CD4-positive, CD25-positive, alpha-beta regulatory T cell (primary cell): ENCODE results near the gene TLR3. TPM values are rescaled to one million over a fixed set of nuclear protein-coding genes. Genes with fewer than 3 reads are reported as not detected.

ENCODE experiments used
- ATAC-seq, 2 donors: fragments of 150-1000 bp; cut with Tn5 transposase; one replicate each; pipeline ENCODE4 v1.10.0; 2021; ENCODE audit warnings: low read depth in 2 of 2, moderate number of reproducible peaks in 2 of 2, moderate library complexity in 1 of 2
- DNase-seq, 3 donors: peaks; one replicate each; pipeline versions ENCODE4 v3.0.0 to v3.0.0-alpha.2; 2012 to 2022; ENCODE audit warnings: mixed read lengths in 1 of 3
- H3K27ac ChIP-seq: one replicate; pipeline ENCODE4 v1.7.0; 2013; ENCODE audit warnings: mild to moderate bottlenecking, low read length; ENCODE audit not compliant: insufficient read depth, poor library complexity, severe bottlenecking
- H3K27me3 ChIP-seq: one replicate; pipeline ENCODE4 v1.7.0; 2013; ENCODE audit warnings: low read length; ENCODE audit not compliant: control insufficient read depth, insufficient read depth
- H3K36me3 ChIP-seq: one replicate; pipeline ENCODE4 v1.7.0; 2013; ENCODE audit warnings: mild to moderate bottlenecking, low read length, moderate library complexity; ENCODE audit not compliant: control insufficient read depth, insufficient read depth
- H3K4me1 ChIP-seq: 2 replicates; pipeline ENCODE4 v1.7.0; 2013; ENCODE audit warnings: mild to moderate bottlenecking, low read length; ENCODE audit not compliant: insufficient read depth, control insufficient read depth, poor library complexity, severe bottlenecking
- H3K4me3 ChIP-seq: one replicate; pipeline ENCODE4 v1.7.0; 2013; ENCODE audit warnings: low read depth, mild to moderate bottlenecking, low read length, moderate library complexity
- H3K9me3 ChIP-seq, 2 experiments: 1 replicate in 1 of 2; 2 replicates in 1 of 2; pipeline ENCODE4 v1.7.0; 2013; ENCODE audit warnings: low read length in 2 of 2, mild to moderate bottlenecking in 1 of 2, moderate library complexity in 1 of 2; ENCODE audit not compliant: control insufficient read depth in 2 of 2
- H3K27ac Mint-ChIP-seq, 3 donors: one replicate each; pipeline ENCODE4 v1.8.0; 2020 to 2022; ENCODE audit warnings: mild to moderate bottlenecking in 3 of 3, mixed read lengths in 3 of 3, moderate library complexity in 2 of 3
- H3K27me3 Mint-ChIP-seq: one replicate; pipeline ENCODE4 v1.8.0; 2022; ENCODE audit warnings: mild to moderate bottlenecking, mixed read lengths
- H3K36me3 Mint-ChIP-seq: one replicate; pipeline ENCODE4 v1.8.0; 2020; ENCODE audit warnings: mixed read lengths
- H3K4me1 Mint-ChIP-seq, 4 donors: one replicate each; pipeline ENCODE4 v1.8.0; 2020 to 2022; ENCODE audit warnings: mixed read lengths in 4 of 4, mild to moderate bottlenecking in 1 of 4
- H3K4me3 Mint-ChIP-seq, 4 donors: one replicate each; pipeline ENCODE4 v1.8.0; 2020 to 2022; ENCODE audit warnings: mild to moderate bottlenecking in 4 of 4, mixed read lengths in 4 of 4, moderate library complexity in 3 of 4
- H3K9me3 Mint-ChIP-seq, 7 donors: one replicate each; pipeline ENCODE4 v1.8.0; 2020 to 2022; ENCODE audit warnings: mixed read lengths in 7 of 7, mild to moderate bottlenecking in 3 of 7, moderate library complexity in 2 of 7
- polyA plus RNA-seq, 4 donors: library from polyadenylated mRNA; unstranded; fragments of 300-500 nt; fragmentation: Illumina TruSeq; gene quantifications; one replicate each; pipeline ENCODE4 v1.2.3, GENCODE V29; 2021
- total RNA-seq: library from RNA; stranded (reverse); gene quantifications from one replicate; pipeline ENCODE4 v1.2.3, GENCODE V29; 2022

TLR3 gene
- total RNA-seq: 0.47 TPM
- 1 to 10 TPM in 2 of 4 donors, under 1 TPM in 2; 0.20 to 2.5 (median 0.82) TPM for polyA plus RNA-seq

DNA sequence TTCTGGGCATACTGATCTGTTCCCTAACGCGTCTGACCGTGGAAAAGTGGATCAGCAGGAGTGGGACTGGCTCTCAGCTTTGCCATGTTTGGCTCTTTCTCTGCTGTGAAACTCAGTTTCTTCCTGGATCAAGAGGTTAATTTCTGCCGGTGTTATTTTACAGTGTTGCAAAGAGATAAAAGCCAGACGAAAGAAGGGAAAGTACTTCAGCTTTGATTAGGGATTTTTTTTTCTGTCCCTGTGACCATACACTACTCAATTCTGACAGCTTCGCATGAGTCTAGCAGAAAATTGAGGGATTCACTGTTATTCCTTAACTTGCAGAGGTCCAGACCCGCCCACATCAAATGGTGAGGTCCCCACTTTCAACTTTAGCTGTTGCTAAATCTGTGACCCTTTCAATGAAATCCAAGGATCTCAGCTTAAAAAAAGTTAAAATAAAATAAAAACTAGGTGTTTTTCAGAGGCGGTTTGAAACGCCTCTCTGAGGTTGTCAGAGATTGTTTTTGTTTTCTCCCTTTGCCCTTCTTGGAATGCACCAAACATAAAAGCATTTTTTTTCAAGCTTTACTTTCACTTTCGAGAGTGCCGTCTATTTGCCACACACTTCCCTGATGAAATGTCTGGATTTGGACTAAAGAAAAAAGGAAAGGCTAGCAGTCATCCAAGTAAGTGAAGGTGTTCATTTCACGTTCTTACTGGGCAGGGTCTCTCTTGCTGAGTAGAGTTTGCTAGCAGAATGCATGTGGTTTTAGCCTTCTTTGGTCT, at the start of gene TLR3:
TSS of gene TLR3 (plus strand) at position 576 of the 768 bp plus-strand sequence. CDS start 7,464 bp downstream, outside the sequence.
- H3K27me3 Mint-ChIP-seq: peaks cover 5% of the 10 kb centered on the region
- no peaks in the 10 kb centered on the region for H3K36me3 ChIP-seq
- DNase-seq: peak in 1 of 3 donors; percentile 41
- H3K4me3 Mint-ChIP-seq: peak within 1 kb of the TSS; percentile 3 to 61 (median 27)
- peak within 1 kb of the TSS; percentile 77 for H3K4me3 ChIP-seq
- H3K27me3 ChIP-seq: no peaks in the 10 kb centered on the region
- peaks cover 5 to 16% (median 8%) of the 10 kb centered on the region in 4 donors for H3K4me1 Mint-ChIP-seq
- no peak for ATAC-seq
- H3K27ac Mint-ChIP-seq: peak within 1 kb of the TSS in 1 of 3 donors; percentile 70
- H3K36me3 Mint-ChIP-seq: no peaks in the 10 kb centered on the region
- H3K4me1 ChIP-seq: peaks cover 14% of the 10 kb centered on the region
- no peak within 1 kb of the TSS for H3K27ac ChIP-seq
- H3K9me3 Mint-ChIP-seq: no peaks in the 10 kb centered on the region
- no peaks in the 10 kb centered on the region for H3K9me3 ChIP-seq

DNA sequence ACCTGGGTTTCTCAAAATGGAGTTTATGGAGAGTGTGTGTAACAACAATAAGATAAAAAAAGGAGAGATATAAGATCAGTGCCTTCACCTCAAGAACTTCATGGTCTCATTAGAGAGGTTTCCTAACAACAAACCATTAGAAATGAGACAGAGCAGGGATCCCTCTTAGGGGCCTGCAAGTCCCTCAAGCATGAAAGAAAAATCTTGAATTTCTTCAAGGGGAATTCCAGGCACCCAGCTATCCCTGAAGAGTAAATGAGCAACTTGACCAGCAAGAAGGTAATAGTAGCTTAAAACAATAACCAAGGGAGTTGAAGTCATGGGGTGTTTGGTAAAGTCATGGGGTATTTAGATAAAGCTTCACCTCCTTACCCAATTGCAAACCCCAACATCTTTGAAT, 49.7 kb upstream of the TLR3 start:
- H3K4me1 ChIP-seq: no peaks in the 10 kb centered on the region
- no peak for DNase-seq
- Mint-ChIP-seq H3K27ac (no peak overlapping the region), H3K27me3 (no peaks in the 10 kb centered on the region), H3K4me1 (no peaks in the 10 kb centered on the region), H3K9me3 (peaks cover 0 to 5% (median 0%) of the 10 kb centered on the region in 7 donors), H3K36me3 (no peaks in the 10 kb centered on the region), H3K4me3 (no peak overlapping the region)
- ATAC-seq: no peak
- no peaks in the 10 kb centered on the region for H3K36me3 ChIP-seq
- peaks cover 1% of the 10 kb centered on the region for H3K27me3 ChIP-seq
- no peak overlapping the region for H3K4me3 ChIP-seq
- no peaks in the 10 kb centered on the region for H3K9me3 ChIP-seq
- no peak overlapping the region for H3K27ac ChIP-seq

- H3K27me3 ChIP-seq: peaks cover 1% of the 10 kb centered on the region
- H3K27me3 Mint-ChIP-seq: no peaks in the 10 kb centered on the region
Measured at GRCh38 chr4:186020106-186020792, 48.7 kb upstream of the TLR3 start.

GRCh38 chr4:186020793-186021407, 48.1 kb upstream of the TLR3 start:
- Mint-ChIP-seq H3K27me3 (no peaks in the 10 kb centered on the region), H3K4me3 (no peak overlapping the region), H3K4me1 (no peaks in the 10 kb centered on the region), H3K27ac (no peak overlapping the region), H3K9me3 (peaks cover 0 to 5% (median 2%) of the 10 kb centered on the region in 7 donors), H3K36me3 (no peaks in the 10 kb centered on the region)
- Histone ChIP-seq H3K27me3 (peaks cover 1% of the 10 kb centered on the region), H3K27ac (no peak overlapping the region), H3K36me3 (no peaks in the 10 kb centered on the region), H3K9me3 (no peaks in the 10 kb centered on the region), H3K4me3 (no peak overlapping the region), H3K4me1 (no peaks in the 10 kb centered on the region)
- no peak for ATAC-seq
- DNase-seq: no peak

More at GRCh38 chr4:186020106-186020792, 48.7 kb upstream of the TLR3 start:
- Mint-ChIP-seq H3K4me1 (no peaks in the 10 kb centered on the region), H3K36me3 (no peaks in the 10 kb centered on the region), H3K4me3 (no peak overlapping the region), H3K27ac (no peak overlapping the region), H3K9me3 (peaks cover 0 to 5% (median under 1%) of the 10 kb centered on the region in 7 donors)
- H3K4me3 ChIP-seq: no peak overlapping the region
- H3K4me1 ChIP-seq: no peaks in the 10 kb centered on the region
- no peak for DNase-seq
- no peak overlapping the region for H3K27ac ChIP-seq
- ATAC-seq: no peak
- H3K9me3 ChIP-seq: no peaks in the 10 kb centered on the region
- no peaks in the 10 kb centered on the region for H3K36me3 ChIP-seq

DNA sequence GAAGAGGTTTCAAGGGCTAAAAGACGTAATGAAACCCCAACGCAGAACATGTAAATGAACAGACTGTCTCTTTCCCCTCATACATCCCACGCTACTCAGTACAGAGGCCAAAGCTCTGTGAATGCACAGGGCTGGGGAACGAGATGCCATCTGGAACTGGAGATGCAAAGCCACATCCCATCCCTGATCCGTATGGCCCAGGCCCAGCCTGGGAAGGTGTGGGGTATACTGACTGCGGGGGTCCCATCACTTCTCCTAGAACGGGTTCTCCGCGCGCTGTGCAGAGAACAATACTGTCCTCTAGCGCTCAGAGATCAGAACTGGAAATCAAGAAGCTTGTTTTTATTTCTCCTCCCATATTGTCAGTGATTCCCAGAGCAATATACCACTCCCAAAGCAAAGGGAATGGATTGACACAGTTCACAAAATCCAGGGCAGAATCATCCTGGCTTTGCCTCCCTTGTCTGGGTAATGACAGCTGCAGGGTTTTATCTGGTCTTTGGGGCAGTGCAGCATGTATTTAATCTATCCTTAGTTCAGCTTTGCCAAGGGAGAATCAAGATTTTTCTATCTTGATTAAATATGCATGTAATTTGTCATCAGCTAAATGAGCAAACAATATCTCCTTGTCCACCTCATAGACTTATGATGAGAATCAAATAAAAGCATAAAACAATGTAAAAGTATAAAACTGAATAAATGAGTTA, 47.3 kb upstream of the TLR3 start:
- no peak overlapping the region for H3K27ac ChIP-seq
- DNase-seq: no peak
- no peaks in the 10 kb centered on the region for H3K9me3 ChIP-seq
- no peak overlapping the region for H3K4me3 ChIP-seq
- no peaks in the 10 kb centered on the region for H3K27me3 Mint-ChIP-seq
- H3K27me3 ChIP-seq: peaks cover 1% of the 10 kb centered on the region
- H3K27ac Mint-ChIP-seq: no peak overlapping the region
- no peaks in the 10 kb centered on the region for H3K36me3 ChIP-seq
- H3K9me3 Mint-ChIP-seq: peaks cover 0 to 5% (median 2%) of the 10 kb centered on the region in 7 donors
- ATAC-seq: no peak
- H3K4me3 Mint-ChIP-seq: no peak overlapping the region
- H3K36me3 Mint-ChIP-seq: no peaks in the 10 kb centered on the region
- H3K4me1 ChIP-seq: no peaks in the 10 kb centered on the region
- no peaks in the 10 kb centered on the region for H3K4me1 Mint-ChIP-seq

- H3K27ac Mint-ChIP-seq: no peak overlapping the region
- ATAC-seq: no peak
Measured at GRCh38 chr4:186023975-186024374, 45.0 kb upstream of the TLR3 start.

DNA sequence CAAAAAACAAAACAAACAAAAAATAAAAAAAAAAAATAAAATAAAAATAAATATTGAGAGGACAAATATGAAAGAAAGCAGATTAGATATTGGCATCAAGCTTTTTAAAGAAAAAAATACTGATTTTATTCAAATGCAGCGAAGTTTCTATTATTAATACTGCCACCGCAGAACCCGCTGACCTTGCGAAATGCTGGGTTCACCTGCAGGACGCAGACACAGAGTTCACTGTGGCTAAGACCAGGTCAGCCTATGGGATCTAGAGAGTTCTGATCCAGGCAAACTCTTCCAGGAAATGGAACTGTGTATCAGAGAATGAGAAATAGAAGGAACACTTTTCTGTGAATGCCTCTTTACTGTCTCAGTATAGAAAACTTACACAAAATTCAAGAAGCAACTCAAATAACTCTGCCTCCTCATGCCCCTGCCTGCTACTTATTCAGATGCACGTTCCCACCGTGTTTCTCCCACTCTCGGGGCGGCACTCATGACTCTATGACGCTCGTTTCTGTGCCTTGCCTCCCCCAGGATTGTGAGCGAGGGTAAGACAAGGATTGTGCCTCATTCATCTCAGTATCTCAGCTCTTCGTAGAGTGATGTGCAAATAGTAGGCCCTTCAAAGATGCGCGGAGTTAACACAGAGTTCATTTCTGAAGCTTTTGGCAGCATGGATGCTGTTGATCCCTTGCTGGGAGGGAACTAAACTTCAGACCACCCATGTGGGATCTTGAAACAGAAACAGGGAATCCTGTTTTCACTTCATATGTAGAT, 44.1 kb upstream of the TLR3 start:
- no peaks in the 10 kb centered on the region for H3K36me3 Mint-ChIP-seq

More at GRCh38 chr4:186023975-186024374, 45.0 kb upstream of the TLR3 start:
- H3K27ac ChIP-seq: no peak overlapping the region
- no peaks in the 10 kb centered on the region for H3K4me1 ChIP-seq
- Mint-ChIP-seq H3K9me3 (peaks cover 0 to 4% (median under 1%) of the 10 kb centered on the region in 7 donors), H3K4me1 (no peaks in the 10 kb centered on the region), H3K4me3 (no peak overlapping the region), H3K27me3 (peaks cover 8% of the 10 kb centered on the region), H3K36me3 (no peaks in the 10 kb centered on the region)
- H3K27me3 ChIP-seq: peaks cover 4% of the 10 kb centered on the region
- DNase-seq: no peak
- no peak overlapping the region for H3K4me3 ChIP-seq
- H3K36me3 ChIP-seq: no peaks in the 10 kb centered on the region
- H3K9me3 ChIP-seq: no peaks in the 10 kb centered on the region

More for the DNA sequence above, 44.1 kb upstream of the TLR3 start:
- Histone ChIP-seq H3K4me1 (no peaks in the 10 kb centered on the region), H3K9me3 (no peaks in the 10 kb centered on the region), H3K27me3 (peaks cover 4% of the 10 kb centered on the region), H3K4me3 (no peak overlapping the region), H3K36me3 (no peaks in the 10 kb centered on the region), H3K27ac (no peak overlapping the region)
- Mint-ChIP-seq H3K27me3 (peaks cover 15% of the 10 kb centered on the region), H3K27ac (no peak overlapping the region), H3K4me1 (no peaks in the 10 kb centered on the region), H3K4me3 (no peak overlapping the region), H3K9me3 (peaks cover 0 to 4% (median 0%) of the 10 kb centered on the region in 7 donors)
- no peak for DNase-seq
- ATAC-seq: no peak
